ENCODE data around the gene FLYWCH2.
"Not testable (repeated sequence)": the region's sequence is repeated elsewhere in the genome, so short reads cannot be mapped to it uniquely, and the experiment has no call there.

FLYWCH2 gene

DNA sequence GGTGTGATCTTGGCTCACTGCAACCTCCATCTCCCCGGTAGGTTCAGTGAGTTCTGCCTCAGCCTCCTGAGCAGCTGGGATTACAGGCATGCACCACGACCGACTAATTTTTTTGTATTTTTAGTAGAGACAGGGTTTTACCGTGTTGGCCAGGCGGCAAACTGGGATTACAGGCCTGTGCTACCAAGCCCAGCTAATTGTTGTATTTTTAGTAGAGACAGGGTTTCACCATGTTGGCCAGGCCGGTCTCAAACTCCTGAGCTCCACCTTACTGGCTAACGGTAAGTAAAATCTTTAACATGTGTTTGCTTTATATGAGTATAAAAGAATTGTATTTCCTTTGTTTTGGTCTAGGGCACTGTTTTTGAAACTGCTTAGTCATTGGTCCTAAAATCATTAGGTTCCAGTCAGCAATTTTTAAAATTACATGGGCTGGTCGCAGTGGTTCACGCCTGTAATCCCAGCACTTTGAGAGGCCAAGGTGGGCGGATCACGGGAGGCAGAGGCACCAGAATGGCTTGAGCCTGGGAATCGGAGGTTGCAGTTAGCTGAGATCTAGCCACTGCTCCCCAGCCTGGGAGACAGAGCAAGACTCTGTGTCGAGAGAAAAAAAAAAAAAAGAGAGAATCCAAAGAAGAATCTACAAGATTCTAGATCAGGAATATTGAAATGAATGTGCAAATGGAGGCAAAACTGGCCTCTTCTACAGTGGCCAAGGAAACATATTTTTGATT lies 32.3 kb downstream of the FLYWCH2 start:
- no peak for DNase-seq

DNA sequence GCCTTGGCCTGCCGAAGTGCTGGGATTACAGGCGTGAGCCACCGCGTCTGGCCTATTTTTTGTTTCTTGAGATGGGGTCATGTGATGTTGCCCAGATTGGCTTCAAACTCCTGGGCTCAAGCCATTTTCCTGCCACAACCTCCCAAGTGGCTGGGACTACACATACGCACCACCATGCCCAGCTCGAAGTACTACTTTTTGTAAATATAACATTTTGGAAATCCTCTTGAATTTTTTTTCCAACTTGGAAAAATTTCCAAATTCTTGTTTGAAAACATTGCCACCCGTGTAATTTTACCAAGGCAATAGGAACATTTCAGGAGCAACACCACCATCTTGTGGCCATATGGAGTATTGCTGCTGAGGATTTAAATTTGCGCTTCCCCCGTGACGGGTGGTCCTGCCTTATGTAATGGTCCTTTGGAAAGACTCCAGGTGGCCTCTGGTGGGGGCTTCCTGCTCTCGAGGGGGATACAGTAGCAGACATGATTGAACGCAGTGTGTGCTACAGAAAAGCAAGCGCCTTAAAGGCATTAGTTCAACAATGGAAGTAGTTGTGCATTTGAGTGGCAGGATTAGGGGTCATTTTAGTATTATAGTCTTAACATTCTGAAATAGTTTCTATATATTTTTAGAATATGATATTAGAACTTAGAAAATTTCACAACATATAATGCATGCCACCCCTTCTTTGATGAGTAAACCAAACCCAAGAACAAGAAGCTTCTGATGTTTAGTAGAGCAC lies 36.7 kb downstream of the FLYWCH2 start:
- peak; percentile 25 for DNase-seq

DNA sequence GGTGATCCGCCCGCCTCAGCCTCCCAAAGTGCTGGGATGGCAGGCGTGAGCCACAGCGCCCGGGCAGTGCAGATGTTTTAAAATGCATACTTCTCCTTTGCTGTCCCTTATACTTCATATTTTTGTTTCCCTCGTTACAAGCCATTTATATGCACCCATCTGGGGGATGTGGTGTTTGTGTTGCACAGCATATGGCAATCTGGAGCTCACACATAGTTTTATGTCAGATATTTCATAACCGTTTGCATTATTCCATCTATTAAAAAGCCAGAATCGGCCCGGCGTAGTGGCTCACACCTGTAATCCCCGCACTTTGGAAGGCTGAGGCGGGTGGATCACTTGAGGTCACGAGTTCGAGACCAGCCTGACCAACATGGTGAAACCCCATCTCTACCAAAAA lies 40.5 kb downstream of the FLYWCH2 start:
- no peak for DNase-seq

DNA sequence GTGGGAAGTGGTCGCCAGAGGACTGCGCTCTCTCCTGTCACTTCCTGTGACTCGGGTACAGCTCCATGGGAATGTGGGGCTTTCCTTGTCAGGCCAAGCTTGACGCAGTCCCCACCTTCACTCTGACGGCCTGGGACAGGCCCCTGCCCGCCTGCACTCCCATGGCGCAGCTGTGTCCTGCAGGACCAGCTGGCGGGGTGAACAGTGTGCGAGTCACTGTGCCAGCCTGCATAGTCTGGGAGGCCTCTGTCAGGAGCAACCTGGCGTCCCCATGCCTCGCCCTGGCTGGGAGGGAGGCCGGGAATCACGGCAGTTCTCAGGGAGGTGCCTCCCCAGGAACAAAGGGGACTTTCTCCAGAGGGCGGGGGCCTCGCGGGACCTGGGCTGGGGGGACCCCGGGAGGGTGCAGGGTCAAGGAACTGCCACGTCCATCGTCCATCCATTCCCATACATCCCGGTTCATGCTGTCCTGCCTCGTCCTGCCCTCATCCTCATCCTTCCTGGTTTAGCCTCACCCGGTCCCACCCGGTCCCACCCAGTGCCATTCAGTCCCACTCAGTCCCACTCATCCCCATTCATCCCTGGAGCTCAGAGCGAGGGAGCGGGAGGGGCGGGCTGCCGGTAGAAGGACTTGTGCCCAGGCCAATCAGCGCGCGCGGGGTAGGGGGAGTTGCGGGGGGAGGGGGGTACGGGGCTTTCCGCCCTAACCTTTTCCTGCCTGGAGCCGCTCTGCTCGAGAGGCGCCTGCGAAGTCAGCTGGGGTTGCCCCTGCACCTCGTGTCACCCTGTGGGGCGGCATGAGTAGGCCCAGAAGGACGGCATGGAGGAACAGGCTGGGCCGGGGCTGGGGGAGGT lies 42.1 kb downstream of the FLYWCH2 start:
- DNase-seq: no peak

DNA sequence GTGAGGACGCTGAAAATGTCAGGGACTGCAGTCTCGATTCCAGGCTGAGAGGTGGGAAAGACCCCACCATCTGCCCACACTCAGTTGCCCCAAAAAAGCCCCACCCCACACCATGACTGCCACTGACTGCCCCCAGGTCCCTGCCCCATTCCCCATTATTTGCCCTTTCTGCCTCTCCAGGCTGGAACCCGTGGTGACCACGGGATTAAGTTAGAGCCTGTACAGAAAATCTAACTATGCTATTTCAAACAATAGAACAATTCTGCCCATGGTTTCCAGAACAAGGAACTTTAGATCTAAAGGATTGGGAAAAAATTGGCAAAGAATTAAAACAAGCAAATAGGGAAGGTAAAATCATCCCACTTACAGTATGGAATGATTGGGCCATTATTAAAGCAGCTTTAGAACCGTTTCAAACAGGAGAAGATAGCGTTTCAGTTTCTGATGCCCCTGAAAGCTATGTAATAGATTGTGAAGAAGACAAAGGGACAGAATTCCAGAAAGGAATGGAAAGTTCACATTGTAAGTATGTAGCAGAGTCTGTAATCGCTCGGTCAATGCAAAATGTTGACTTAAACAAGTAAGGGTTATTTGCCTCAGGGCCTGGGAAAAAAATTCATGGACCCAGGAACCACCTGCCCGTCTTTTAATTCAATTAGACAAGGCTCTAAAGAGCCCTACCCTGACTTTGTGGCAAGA lies 43.1 kb downstream of the FLYWCH2 start:
- no peak for DNase-seq

DNA sequence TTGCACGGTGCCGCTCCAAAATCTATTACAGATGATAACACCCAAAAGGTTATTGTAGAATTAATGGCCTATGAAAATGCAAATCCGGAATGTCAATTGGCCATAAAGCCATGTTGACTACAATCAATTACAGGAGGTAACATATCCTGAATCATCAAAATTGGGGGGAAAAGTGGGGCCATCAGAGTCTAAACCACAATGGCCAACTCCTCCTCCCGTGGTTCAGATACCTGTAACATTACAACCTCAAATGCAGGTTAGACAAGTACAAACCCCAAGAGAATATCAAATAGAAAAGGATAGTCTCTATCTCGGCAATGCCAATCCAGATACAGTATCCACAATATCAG lies 43.6 kb downstream of the FLYWCH2 start:
- no peak for DNase-seq

DNA sequence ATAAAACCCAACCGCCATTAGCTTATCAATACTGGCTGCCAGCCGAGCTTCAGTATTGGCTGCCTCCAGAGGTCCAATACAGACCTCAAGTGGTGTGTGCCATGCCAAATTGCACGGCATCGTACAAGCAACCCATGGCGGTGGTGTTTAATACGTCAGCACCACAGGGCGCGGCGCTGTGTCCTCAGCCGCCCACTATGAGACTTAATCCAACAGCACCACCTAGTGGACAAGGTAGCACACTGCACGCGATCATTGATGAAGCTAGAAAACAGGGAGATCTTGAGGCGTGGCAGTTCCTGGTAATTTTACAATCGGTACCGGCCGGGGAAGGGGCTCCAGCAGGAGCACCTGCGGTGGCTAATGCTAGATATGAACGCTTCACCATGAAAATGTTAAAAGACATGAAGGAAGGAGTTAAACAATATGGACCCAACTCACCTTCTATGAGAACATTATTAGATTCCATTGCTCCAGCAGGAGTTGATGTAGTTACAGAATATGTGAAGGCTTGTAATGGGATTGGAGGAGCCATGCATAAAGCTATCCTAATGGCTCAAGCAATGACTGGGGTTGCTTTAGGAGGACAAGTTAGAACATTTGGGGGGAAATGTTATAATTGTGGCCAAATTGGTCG lies 44.1 kb downstream of the FLYWCH2 start:
- peak; percentile 21 for DNase-seq

DNA sequence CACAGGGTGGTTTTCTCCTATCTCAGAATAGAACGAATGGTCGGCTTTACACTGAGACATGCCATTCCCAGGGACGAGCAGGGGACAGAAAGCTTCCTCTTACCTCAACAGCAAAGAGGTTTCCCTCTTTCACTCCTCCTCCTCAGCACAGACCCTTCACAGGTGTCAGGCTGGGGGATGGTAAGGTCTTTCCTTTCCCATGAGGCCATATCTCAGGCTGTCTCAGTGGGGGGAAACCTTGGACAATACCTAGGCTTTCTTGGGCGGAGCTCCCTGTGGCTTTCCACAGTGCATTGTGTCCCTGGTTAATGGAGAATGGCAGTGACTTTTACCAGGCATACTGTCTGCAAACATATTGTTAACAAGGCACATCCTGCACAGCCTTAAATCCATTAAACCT lies 45.1 kb downstream of the FLYWCH2 start:
- not testable (repeated sequence) for DNase-seq

DNA sequence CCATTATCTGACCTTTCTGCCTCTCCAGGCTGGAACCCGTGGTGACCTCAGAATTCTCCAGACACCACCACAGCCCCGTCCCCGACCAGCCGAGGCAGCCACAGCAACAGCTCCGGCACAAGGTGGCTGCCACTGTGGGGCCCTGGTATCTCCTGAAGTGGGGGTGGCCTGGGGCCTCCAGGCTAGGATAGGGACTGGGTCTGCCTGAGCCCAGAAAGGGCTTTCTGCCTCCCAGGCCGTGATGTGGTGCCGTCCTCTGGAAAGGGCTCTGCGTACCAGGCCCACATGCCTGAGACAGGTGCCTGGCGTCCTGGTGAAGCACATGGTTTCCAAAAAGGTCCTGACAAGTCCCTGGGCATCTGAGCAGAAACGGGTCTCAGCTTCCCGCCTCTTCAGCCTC lies 45.8 kb downstream of the FLYWCH2 start:
- no peak for DNase-seq

DNA sequence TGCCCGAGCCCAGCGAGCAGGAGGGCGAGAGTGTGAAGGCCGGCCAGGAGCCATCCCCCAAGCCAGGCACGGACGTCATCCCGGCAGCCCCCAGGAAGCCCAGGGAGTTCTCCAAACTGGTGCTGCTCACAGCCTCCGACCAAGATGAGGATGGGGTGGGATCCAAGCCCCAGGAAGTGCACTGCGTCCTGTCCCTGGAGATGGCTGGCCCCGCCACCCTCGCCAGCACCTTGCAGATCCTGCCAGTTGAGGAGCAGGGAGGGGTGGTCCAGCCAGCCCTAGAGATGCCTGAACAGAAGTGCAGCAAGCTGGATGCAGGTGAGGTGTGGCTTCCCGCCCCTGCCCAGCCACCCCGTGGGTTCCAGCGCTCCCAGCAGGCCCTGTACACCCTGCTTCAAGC lies 46.7 kb downstream of the FLYWCH2 start:
- DNase-seq: no peak

DNA sequence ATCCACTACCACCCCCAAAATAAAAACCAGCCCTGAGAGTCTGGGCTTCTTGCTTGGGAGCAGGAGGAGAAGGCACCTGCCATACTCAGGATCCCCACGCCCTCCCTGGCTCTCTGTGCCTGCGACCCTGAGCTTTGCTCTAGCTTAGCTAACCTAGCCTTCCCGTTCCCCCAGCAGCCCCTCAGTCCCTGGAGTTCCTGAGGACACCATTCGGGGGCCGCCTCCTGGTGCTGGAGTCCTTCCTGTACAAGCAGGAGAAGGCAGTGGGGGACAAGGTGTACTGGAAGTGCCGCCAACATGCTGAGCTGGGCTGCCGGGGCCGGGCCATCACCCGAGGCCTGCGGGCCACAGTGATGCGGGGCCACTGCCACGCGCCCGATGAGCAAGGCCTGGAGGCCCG lies 47.2 kb downstream of the FLYWCH2 start:
- no peak for DNase-seq

DNA sequence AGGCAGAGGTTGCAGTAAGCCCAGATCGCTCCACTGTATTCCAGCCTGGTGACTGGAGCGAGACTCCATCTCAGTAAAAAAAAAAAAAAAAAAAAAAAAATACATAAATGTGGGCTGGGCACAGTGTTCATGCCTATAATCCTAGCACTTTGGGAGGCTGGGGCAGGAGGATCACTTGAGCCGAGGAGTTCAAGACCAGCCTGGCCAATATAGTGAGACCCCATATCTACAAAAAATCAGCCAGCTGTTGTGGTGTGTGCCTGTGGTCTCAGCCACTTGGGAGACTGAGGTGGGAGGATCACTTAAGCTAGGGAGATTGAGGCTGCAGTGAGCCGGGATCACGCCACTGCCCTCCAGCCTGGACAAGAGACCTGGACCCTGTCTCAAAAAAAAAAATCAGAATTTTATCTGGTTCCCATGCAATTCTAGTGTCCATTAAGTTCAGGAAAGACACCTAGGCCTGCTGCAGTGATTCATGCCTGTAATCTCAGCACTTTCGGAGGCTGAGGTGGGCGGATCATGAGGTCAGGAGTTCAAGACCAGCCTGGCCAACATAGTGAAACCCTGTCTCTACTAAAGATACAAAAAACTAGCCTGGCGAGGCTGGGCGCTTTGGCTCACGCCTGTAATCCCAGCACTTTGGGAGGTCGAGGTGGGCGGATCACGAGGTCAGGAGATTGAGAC lies 48.4 kb downstream of the FLYWCH2 start:
- not testable (repeated sequence) for DNase-seq

DNA sequence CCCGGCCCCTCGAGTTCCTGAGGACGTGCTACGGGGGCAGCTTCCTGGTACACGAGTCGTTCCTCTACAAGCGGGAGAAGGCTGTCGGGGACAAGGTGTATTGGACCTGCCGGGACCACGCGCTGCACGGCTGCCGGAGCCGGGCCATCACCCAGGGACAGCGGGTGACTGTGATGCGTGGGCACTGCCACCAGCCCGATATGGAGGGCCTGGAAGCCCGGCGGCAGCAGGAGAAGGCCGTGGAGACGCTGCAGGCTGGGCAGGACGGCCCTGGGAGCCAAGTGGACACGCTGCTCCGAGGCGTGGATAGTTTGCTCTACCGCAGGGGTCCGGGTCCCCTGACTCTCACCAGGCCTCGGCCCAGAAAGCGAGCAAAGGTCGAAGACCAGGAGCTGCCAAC lies 50.1 kb downstream of the FLYWCH2 start:
- no peak for DNase-seq

DNA sequence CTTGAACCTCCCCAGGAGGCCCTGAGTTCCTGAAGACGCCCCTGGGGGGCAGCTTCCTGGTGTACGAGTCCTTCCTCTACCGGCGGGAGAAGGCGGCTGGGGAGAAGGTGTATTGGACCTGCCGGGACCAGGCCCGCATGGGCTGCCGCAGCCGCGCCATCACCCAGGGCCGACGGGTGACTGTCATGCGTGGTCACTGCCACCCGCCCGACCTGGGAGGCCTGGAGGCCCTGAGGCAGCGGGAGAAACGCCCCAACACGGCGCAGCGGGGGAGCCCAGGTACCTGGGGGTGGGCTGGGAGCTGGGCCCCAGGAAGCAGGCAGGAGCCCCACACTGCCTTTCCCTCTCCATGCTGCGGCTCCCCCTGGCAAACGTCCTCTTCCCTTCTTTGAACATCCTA lies 50.7 kb downstream of the FLYWCH2 start:
- DNase-seq: no peak

DNA sequence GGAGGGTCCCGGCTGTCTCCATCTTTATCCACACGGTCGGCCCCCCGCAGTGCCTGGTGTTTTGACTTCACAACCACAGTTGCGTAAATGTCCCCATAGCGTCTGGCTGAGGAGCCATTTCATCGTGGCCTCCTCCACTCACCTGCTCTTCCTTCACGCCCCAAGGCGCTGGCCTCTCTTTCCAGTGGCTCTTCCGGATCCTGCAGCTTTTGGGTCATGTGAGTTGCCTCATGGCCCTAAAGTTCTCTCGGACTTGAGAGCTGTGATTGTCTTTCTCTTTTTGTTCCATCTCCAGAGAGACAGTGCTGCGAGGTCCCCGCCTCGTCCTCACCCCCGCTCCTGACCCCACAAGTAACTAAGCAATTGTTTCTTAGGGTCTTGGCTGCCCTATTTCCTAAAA lies 51.4 kb downstream of the FLYWCH2 start:
- no peak for DNase-seq

DNA sequence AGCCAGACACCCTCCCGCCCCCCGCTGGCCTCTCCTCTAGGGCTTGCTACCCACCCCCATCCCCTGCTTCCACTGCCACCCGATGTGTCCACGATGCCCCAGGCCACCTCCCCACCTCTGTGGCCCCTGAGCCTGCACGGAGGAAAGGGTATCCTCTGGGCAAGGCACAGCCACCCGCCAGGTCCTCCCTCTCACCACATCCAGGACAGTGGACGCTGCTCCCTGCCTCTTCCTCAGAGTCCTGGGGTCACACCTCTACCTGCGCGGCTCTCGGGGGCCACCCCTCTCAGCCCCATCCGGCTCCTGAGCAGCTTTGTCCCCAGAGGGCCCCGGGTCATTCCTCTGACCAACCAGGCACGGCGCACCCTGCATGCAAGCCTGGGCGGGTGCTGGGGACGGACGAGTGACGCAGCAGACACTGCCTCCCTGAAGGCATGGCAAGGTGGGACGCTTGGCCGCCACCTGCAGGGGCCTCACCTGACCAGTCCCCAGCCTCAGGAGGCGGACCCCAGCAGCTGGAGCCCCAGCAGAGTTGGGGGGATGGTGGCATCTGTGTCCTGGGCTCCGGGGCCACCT lies 53.5 kb downstream of the FLYWCH2 start:
- no peak for DNase-seq

DNA sequence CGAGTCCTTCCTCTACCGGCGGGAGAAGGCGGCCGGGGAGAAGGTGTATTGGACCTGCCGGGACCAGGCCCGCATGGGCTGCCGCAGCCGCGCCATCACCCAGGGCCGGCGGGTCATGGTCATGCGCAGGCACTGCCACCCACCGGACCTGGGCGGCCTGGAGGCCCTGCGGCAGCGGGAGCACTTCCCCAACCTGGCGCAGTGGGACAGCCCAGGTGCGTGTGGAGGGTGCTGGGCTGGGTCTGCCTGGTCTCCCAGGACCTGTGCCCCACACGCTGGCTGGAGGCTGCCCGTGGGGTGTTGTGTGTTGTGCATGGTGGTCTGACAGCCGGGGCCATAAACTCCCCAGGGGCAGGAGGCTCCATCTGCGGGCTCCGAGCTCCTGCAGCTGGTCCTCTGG lies 54.2 kb downstream of the FLYWCH2 start:
- DNase-seq: no peak

DNA sequence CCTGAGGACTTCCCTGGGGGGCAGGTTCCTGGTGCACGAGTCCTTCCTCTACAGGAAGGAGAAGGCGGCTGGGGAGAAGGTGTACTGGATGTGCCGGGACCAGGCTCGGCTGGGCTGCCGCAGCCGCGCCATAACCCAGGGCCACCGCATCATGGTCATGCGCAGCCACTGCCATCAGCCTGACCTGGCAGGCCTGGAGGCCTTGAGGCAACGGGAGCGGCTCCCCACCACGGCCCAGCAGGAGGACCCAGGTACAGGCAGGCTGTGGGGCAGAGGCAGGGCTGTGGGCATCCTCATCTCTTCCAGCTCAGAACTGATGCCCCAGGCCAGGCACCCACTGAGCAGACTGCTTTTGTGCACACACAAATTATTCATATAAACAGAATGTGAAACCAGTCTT lies 55.2 kb downstream of the FLYWCH2 start:
- no peak for DNase-seq

DNA sequence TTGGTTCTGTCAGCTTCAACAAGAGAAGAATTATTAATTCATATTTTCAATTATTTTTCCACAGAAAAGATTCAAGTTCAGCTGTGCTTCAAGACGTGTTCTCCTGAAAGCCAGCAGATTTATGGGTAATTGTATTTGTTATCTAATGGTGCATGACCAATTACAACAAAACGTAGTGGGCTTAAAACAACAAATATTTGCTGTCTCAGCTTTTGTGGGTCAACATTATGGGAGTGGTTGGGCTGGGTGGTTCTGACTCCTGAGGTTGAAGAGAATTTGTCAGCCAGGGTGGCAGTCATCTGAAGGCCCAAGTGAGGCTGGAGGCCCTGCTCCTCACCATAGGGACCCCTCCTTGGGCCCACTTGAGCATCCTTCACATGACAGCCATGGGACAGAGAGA lies 57.0 kb downstream of the FLYWCH2 start:
- no peak for DNase-seq

DNA sequence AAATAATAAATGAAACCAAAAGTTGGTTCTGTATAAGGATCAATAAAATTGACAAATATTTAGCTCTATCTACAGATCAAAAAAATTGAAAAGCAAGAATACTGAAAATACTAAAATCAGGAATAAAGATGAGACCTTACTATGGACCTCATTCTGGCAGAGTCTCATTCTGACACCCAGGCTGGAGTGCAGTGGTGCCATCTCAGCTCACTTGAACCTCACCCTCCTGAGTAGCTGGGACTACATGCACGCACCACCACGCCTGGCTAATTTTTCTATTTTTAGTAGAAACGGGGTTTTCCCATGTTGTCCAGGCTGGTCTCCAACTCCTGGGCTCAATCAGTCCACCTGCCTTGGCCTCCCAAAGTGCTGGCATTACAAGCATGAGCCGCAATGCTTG lies 59.0 kb downstream of the FLYWCH2 start:
- DNase-seq: no peak

DNA sequence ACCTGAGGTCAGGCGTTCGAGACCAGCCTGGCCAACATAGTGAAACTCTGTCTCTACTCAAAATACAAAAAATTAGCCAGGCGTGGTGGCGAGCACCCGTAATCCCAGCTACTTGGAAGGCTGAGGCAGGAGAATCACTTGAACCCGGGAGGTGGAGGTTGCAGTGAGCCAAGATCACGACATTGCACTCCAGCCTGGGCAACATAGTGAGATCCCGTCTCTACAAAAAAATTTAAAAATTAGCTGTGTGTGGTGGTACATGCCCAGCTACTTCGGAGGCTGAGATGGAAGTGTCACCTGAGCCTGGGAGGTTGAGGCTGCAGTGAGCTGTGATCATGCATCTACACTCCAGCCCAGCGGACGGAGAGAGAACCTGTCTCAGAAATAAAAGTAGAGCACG lies 60.7 kb downstream of the FLYWCH2 start:
- not testable (repeated sequence) for DNase-seq

DNA sequence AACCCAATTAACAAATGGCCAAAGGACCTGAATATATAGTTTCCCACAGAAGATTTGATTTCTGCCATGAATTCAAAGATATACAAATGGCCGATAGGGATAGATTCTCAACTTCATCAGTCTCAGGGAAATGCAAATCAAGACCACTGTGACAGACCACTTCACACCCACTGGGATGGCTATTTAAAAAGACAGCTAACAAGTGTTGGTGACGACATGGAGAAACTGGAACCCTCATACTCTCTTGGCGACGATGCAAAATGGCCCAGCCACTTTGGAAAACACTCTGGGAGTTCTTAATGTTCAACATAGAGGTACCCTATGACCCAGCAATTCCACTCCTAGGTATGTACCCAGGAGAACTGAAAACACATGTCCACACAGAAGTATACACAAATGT lies 63.6 kb downstream of the FLYWCH2 start:
- no peak for DNase-seq
